Activated naive CD8-positive, alpha-beta T cell treated with anti-CD3 and anti-CD28 coated beads, Interleukin-2, amount 50 U/mL, for 16 hours (primary cell): ENCODE measurements around the gene ASPSCR1.

Experiments
- DNase-seq: peaks from one replicate; pipeline ENCODE4 v3.0.0-alpha.2; 2020; ENCODE audit warnings: low read depth, low spot score

The ASPSCR1 gene

DNA sequence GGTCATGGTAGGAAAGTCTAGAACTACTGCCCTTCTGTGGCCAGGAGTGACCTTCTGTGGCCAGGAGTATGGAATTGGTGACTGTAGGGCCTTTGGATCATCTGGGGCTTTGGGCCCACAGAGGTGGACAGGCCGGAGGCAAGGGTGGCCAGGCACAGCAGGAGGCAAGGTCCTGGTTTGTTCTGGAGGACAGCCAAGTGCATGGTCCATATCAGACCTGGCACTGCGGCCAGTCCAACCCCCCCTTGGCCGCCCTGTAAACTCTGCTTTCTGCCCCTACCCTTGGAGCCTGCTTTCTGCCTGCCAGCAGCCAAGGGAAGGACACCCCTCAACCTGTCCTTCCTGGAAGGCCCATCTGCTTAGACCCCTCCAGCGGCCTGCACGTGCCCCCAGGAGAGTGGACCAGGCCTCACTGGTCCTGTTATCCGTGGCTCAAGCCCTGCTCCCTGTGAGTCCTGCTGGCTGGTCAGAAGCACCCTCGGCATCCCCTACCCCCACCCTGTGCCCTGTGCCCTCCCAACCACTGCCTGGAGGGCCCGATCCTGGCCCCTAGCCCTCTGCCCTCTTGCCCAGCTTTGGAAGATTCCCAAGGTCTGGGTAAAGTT, 62.4 kb downstream of the ASPSCR1 start:
- no peak for DNase-seq

- DNase-seq: no peak
Observed at GRCh38 chr17:82041144-82041814, 63.9 kb downstream of the ASPSCR1 start.

DNA sequence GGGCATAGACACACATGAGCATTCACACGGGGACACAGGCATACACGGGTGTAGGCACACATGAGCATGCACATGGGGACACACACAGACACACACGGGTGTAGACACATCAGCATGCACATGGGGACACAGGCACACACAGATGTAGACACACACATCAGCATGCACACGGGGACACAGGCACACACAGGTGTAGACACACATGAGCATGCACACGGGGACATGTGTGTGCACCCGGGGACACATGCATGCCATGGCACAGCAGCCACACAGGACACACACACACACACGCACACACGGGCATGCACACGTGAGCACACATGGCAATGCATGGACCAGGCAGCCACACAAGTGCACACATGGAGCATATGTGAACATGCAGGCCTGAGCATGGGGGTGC, 65.2 kb downstream of the ASPSCR1 start:
- DNase-seq: no peak

- no peak for DNase-seq
Observed at GRCh38 chr17:82043507-82043906, 66.1 kb downstream of the ASPSCR1 start.

DNA sequence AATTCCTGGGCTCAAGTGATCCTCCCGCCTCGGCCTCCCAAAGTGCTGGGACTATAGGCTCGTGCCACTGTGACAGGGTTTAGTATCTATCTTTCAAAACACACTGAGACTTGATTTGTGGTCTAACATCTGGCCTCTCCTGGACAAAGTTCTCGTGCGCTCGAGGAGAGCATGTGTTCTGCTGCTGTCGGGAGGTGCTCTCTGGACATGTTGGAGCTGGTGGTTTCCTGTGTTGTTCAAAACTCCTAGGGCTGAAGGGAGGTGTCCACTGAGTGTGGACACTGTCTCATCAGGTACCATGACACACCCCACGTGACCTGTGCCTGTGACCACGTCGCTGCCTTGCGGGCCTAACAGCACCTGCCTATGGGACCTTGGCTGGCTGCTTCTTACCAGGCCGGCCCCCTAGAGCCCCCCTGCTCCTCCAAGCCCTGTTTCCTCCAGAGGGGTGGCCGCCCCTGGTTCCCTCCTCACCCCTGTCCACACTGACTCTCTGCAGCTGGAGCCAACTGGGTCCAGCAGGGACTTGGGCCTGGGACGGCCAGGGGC, 68.6 kb downstream of the ASPSCR1 start:
- no peak for DNase-seq

- no peak for DNase-seq
Observed at GRCh38 chr17:82046903-82047302, 69.5 kb downstream of the ASPSCR1 start.

- DNase-seq: no peak
Observed at GRCh38 chr17:82047379-82047778, 70.0 kb downstream of the ASPSCR1 start.

- DNase-seq: no peak
Observed at GRCh38 chr17:82047914-82048570, 70.6 kb downstream of the ASPSCR1 start.

DNA sequence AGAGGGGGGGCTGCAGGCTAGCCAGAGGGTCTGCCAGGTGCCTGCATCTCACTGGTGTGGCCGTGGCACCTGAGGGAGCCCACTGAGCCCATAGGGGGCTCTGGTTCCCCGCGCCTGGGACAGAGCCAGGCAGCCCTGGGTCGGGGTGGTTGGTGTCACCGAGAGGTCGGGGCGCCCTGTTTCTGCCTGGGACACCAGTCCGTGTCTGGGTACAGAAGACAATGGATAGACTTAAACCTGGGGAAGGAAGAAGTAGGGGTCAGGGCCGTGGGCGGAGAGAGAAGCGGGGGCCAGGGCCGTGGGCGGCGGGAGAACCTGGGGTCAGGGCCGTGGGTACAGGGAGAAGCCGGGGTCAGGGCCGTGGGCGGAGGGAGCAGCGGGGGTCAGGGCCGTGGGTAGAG, 71.1 kb downstream of the ASPSCR1 start:
- DNase-seq: no peak

DNA sequence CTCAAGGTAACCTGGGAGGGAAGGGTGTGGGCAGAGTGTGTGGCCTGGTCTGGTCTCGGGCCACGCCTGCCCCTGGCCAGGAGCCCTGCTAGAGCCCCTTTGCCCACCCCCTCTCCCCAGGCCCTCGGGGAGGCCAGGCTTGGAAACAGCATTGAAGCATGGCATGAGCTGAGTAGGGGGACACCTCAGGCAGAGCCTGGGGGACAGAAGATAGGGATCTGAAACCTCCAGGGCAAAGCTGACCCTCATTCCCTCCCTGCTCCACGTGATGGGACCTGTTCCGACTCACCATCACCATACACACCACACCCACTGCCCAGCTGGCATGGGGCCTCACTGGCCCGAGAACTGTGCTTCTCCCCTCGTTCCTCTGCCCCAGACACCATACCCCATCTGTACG, 71.7 kb downstream of the ASPSCR1 start:
- no peak for DNase-seq

- no peak for DNase-seq
Observed at GRCh38 chr17:82049521-82049971, 72.1 kb downstream of the ASPSCR1 start.

DNA sequence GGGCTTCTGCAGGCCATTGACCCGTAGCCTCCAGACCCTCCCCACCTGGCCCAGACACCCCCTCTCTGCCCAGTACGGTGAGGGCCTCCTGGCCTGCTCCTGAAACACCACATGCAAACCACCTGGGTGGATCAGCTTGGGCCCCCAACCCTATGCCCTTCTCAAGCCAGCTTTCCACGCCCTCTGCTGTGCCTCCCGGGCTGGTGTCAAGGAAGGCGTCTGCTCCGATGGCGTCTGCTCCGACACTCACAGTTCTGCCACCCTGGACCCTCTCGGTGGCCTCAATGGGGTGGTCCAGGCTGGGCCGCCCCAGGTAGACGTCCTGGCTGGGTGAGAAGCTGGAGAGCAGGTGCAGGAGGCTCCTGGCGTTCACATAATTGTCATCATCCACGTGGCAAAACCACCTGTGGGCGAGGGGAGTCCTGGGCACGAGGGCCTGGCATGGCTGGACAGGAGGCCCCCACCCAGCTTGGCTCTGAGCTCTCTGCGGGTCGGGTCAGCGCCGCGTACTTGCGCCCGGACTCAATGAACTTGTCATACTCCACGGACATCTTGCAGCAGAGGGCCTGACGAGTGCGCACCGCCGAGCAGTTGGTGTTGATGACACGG, 72.8 kb downstream of the ASPSCR1 start:
- DNase-seq: no peak

DNA sequence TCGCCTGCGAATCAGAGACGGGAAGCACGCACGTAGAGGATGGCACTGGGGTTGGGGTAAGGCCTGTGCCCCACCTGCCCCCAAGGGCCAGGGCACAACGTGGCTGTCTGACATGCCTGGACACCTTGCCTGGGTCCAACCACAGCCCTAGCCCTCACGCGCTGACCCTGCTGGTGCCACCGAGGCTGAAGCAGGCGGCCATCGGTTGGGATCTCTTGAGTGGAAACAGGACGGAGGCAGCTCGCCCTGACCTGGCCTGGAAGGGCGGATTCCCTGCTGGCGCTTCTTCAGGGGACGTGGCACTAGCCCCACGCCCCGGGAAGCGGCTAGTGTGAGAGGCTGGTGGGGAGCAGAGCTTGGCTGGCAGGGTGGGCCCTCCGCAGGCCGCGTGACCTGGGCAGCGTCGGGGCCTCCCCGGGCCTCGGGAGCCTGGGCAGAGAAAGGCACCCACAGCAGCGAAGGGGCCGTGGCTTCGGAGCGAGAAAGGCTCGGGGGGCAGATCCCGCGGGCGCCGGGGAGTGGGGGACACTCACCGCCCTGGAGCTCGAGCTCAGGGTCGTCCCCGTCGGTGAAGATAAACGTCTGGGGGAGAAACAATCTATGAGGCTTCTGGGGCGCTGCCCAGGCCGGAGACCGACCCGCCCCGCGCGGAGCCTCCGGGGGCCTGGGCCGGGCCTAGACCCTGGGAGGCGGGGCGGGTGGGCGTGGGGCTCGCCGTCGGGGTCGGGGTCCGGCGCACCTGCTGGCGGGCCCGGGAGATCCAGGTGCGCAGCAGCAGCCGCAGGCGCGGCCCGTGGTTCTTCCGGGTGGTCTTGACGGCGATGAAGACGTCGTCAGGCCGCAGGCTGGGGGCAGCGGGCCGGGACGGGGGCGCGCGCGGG, 73.6 kb downstream of the ASPSCR1 start:
- no peak for DNase-seq

DNA sequence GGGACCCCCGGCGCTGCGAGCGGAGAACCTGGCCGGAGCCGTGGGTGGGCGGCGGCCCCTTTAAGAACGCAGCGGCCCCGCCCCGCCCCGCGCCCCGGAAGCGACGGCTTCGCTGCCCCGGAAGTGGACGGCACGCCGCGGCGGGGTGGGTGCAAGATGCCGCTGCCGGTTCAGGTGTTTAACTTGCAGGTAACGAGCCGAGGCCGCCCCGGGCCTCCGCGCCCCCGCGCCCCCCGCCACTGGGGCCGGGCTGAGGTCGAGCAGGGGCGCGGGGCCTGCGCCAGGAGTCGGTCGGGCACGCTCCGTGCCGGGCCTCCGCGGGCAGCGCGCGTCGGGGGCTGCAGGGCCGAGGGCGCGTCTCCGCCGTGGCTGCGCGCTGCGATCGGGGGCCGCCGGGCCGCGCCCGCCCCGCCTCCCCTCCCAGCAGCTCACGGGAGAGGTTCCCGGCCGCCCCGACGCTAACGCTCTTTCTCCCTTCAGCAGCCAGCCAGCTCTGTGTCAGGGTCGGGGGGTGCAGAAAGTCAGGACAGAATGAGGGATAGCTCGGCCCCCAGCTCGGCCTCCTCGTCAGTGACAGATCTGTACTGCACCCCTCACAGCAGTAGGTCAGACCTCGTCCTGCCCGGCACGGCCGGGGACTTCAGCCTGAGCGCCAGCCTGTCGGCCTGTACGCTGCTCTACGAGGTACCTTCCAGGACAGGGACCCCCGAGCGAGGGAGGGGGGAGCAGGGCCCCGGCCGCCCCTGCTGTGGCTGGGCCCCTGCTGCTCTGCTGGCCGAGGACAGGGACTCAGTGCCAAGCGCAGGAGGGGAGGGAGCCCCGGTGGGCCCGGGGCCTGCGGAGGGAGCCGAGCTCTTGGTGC, 74.6 kb downstream of the ASPSCR1 start, which contains the start of the genes GPS1 and RFNG:
GPS1 (plus strand) TSS at position 123 of the 862 bp plus-strand sequence; CDS start at position 157, 34 bp downstream.
RFNG (minus strand) TSS at position 36 of the 862 bp plus-strand sequence. CDS start 45 bp downstream, outside the sequence.
- peak; percentile 80 for DNase-seq

DNA sequence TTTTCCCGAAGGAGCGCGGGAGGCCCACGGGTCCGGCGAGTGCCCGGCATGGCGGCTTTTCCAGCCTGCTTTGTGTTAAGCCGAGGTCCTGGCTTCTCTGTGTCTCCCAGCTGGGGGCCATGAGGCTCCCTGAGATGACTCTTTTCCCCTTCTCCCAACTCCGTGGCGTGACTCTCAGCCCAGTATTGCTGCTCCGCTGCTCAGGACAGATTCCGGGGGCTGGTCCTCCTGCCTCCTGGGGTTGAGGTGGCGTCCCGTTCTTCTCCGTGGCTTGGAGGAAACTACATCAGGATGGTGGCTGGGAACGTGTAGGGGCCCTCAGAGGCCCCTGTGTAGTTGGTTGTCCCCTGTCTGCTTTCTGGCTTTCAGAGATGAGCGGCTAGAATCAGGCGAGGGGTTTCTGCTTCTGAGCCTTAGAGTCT, 75.2 kb downstream of the ASPSCR1 start:
- DNase-seq: no peak

- no peak for DNase-seq
Observed at GRCh38 chr17:82053130-82053529, 75.7 kb downstream of the ASPSCR1 start.

DNA sequence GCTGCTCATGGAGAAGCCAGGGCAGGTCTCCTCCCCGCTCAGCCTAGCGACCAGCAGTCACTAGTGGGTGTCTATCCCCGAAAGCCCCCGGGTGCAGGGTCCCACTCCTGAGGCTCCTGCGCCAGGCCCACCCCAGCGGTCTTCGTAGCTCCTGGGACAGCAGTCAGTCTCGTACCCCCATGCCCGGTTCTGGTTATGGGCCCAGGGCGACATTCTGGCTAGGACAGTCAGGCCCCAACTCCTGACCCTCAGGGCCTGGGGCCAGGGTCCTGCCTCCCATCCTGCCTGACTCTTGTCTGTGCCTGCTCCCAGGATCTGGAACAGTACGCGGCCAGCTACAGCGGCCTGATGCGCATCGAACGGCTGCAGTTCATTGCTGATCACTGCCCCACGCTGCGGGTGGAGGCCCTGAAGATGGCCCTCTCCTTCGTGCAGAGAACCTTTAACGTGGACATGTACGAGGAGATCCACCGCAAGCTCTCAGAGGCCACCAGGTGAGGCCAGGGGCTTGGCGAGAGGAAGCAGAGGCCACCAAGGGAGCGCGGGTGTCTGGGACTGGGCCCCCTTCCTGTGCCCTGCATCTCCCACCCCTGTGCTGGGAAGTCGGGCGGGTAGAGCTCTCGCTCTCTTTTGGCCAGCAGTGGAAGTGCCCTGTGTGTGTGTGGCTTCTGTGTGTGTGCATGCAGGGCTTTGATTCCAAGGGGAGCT, 76.3 kb downstream of the ASPSCR1 start:
- DNase-seq: no peak

DNA sequence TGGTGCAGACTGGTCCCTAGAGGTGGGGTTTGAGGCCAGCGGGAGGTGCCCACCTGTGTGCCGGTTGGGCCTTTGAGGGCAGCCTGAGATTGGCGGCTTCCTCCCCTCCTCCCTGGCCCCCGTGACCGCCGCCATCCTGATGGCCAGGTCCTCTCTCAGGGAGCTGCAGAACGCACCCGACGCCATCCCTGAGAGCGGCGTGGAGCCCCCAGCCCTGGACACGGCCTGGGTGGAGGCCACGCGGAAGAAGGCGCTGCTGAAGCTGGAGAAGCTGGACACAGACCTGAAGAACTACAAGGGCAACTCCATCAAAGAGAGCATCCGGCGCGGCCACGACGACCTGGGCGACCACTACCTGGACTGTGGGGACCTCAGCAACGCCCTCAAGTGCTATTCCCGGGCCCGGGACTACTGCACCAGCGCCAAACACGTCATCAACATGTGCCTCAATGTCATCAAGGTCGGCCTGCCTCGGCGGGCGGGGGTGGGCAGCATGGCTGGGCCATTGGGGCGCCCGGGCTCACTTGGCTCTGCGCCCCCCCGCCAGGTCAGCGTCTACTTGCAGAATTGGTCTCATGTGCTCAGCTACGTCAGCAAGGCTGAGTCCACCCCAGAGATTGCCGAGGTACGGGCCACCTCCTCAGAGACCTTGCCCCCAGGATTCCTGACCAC, 77.1 kb downstream of the ASPSCR1 start:
- DNase-seq: no peak
